IPS DF 4.7 (cell line): ENCODE data around the gene FAM153A.
"Not testable (repeated sequence)": the region's sequence is repeated elsewhere in the genome, so short reads cannot be mapped to it uniquely, and the experiment has no call there.

Experiments
- DNase-seq: peaks from one replicate; pipeline ENCODE4 v3.0.0-alpha.2; 2013; ENCODE audit warnings: low spot score; ENCODE audit errors: extremely low read depth

Gene FAM153A

GRCh38 chr5:177782792-177783633 lies at the start of gene FAM153A:
Gene FAM153A (minus strand): TSS chr5:177782899.
- not testable (repeated sequence) for DNase-seq

- not testable (repeated sequence) for DNase-seq
These were observed 49.6 kb upstream of the FAM153A start for GRCh38 chr5:177832287-177832686.

- not testable (repeated sequence) for DNase-seq
These were observed 43.4 kb upstream of the FAM153A start for GRCh38 chr5:177826073-177826472.

GRCh38 chr5:177824776-177825175 lies 42.1 kb upstream of the FAM153A start:
- not testable (repeated sequence) for DNase-seq

GRCh38 chr5:177822489-177822888 lies 39.8 kb upstream of the FAM153A start:
- not testable (repeated sequence) for DNase-seq

- not testable (repeated sequence) for DNase-seq
These were observed 37.0 kb upstream of the FAM153A start for GRCh38 chr5:177819664-177820063.

GRCh38 chr5:177812814-177813425 lies 30.2 kb upstream of the FAM153A start:
- not testable (repeated sequence) for DNase-seq

- DNase-seq = not testable (repeated sequence)
These were observed 29.6 kb upstream of the FAM153A start for GRCh38 chr5:177812160-177812743.

GRCh38 chr5:177809209-177809913 lies 26.7 kb upstream of the FAM153A start:
- DNase-seq = not testable (repeated sequence)

GRCh38 chr5:177808420-177808819 lies 25.7 kb upstream of the FAM153A start:
- not testable (repeated sequence) for DNase-seq

- not testable (repeated sequence) for DNase-seq
These were observed 24.6 kb upstream of the FAM153A start for GRCh38 chr5:177807265-177807664.

GRCh38 chr5:177801427-177801826 lies 18.7 kb upstream of the FAM153A start:
- not testable (repeated sequence) for DNase-seq

- not testable (repeated sequence) for DNase-seq
These were observed 15.6 kb upstream of the FAM153A start for GRCh38 chr5:177798237-177798840.

GRCh38 chr5:177793272-177793671 lies 10.6 kb upstream of the FAM153A start:
- not testable (repeated sequence) for DNase-seq

- not testable (repeated sequence) for DNase-seq
These were observed 8.9 kb upstream of the FAM153A start for GRCh38 chr5:177791649-177792048.

GRCh38 chr5:177782169-177782568 lies 530 bp downstream of the FAM153A start:
- not testable (repeated sequence) for DNase-seq

- DNase-seq = not testable (repeated sequence)
These were observed 11.5 kb downstream of the FAM153A start for GRCh38 chr5:177771206-177771605.

GRCh38 chr5:177770646-177771045 lies 12.1 kb downstream of the FAM153A start:
- DNase-seq = not testable (repeated sequence)

- not testable (repeated sequence) for DNase-seq
These were observed 18.8 kb downstream of the FAM153A start for GRCh38 chr5:177763737-177764508.

GRCh38 chr5:177760954-177761353 lies 21.7 kb downstream of the FAM153A start:
- not testable (repeated sequence) for DNase-seq
